K562 (cell line): Measurements from ENCODE around the gene NRROS. TPM values are rescaled to one million over a fixed set of nuclear protein-coding genes. Genes with fewer than 3 reads are reported as not detected.

Source experiments
- ATF4 ChIP-seq: fragments of 450-650 bp; formaldehyde crosslinking; IDR thresholded peaks from 2 replicates; pipeline ENCODE4 v1.4.0; 2022; ENCODE audit warnings: mild to moderate bottlenecking, moderate library complexity
- BRD9 ChIP-seq: fragments of 450-650 bp; IDR thresholded peaks from 2 replicates; pipeline ENCODE4 v1.6.1; 2018; ENCODE audit warnings: low read depth; ENCODE audit not compliant: partially characterized antibody
- CBX3 ChIP-seq, 2 experiments: IDR thresholded peaks; 1 replicate in 1 of 2; 2 replicates in 1 of 2; pipeline ENCODE4 v1.6.1; 2012; ENCODE audit warnings: inconsistent platforms in 2 of 2, low read length in 2 of 2, borderline replicate concordance in 1 of 2, control low read depth in 1 of 2
- CCNT2 ChIP-seq: IDR thresholded peaks from 2 replicates; pipeline ENCODE4 v1.6.1; 2011; ENCODE audit warnings: borderline replicate concordance, low read depth, mild to moderate bottlenecking, moderate library complexity, mixed read lengths, low read length; ENCODE audit not compliant: insufficient read length; ENCODE audit errors: extremely low read depth
- CXXC5 ChIP-seq: fragments of 250-450 bp; sonication (Bioruptor Pico); IDR thresholded peaks from 2 replicates; pipeline ENCODE4 v1.8.0; 2022; ENCODE audit warnings: inconsistent platforms, mild to moderate bottlenecking, moderate library complexity
- ELF2 ChIP-seq: fragments of 250-450 bp; sonication (Bioruptor Pico); IDR thresholded peaks from 2 replicates; pipeline ENCODE4 v1.5.0; 2021; ENCODE audit warnings: mild to moderate bottlenecking
- EP300 ChIP-seq: IDR thresholded peaks from 2 replicates; pipeline ENCODE4 v1.6.1; 2012; ENCODE audit warnings: low read length, improper control_type of control experiment
- ETV1 ChIP-seq: fragments of 450-650 bp; conservative IDR thresholded peaks from 2 replicates; pipeline ENCODE4 v1.6.1; 2016; ENCODE audit warnings: missing genetic modification characterization, control low read depth, low read depth, missing compliant biosample characterization
- EZH2 ChIP-seq: IDR thresholded peaks from 2 replicates; pipeline ENCODE4 v1.6.1; 2012; ENCODE audit warnings: low read depth, mild to moderate bottlenecking, inconsistent platforms, low read length, borderline replicate concordance
- FOS ChIP-seq: IDR thresholded peaks from 3 replicates; pipeline ENCODE4 v1.6.1; 2011; ENCODE audit not compliant: insufficient read length; ENCODE audit errors: extremely low read depth
- FOSL1 ChIP-seq: fragments of 200-800 bp; sonication (Bioruptor generic); conservative IDR thresholded peaks from 2 replicates; pipeline ENCODE4 v1.6.1; 2016; ENCODE audit warnings: missing genetic modification characterization, missing compliant biosample characterization
- FOXO4 ChIP-seq: fragments of 450-650 bp; formaldehyde crosslinking; IDR thresholded peaks from 2 replicates; pipeline ENCODE4 v1.4.0; 2020; ENCODE audit warnings: mild to moderate bottlenecking, moderate library complexity
- GATAD2B ChIP-seq: fragments of 450-650 bp; IDR thresholded peaks from 2 replicates; pipeline ENCODE4 v1.6.1; 2017; ENCODE audit warnings: mild to moderate bottlenecking, borderline replicate concordance
- KDM1A ChIP-seq, 2 experiments: fragments of 450-650 bp; IDR thresholded peaks; 2 replicates each; pipeline ENCODE4 v1.6.1; 2016; ENCODE audit warnings: mild to moderate bottlenecking in 2 of 2
- NEUROD1 ChIP-seq: fragments of 150-350 bp; IDR thresholded peaks from 2 replicates; pipeline ENCODE4 v1.6.1; 2014; ENCODE audit warnings: borderline replicate concordance, low read length, low read depth; ENCODE audit not compliant: partially characterized antibody
- NFE2 ChIP-seq: IDR thresholded peaks from 2 replicates; pipeline ENCODE4 v1.6.1; 2014; ENCODE audit warnings: antibody characterized with exemption, low read depth
- SAP30 ChIP-seq: fragments of 200-600 bp; sonication (generic); IDR thresholded peaks from 2 replicates; pipeline ENCODE4 v1.6.1; 2012; ENCODE audit warnings: borderline replicate concordance, low read depth, mild to moderate bottlenecking, moderate library complexity, low read length, control low read depth, inconsistent platforms; ENCODE audit not compliant: insufficient read depth, poor library complexity, severe bottlenecking
- SMARCE1 ChIP-seq: fragments of 450-650 bp; IDR thresholded peaks from 2 replicates; pipeline ENCODE4 v1.7.1; 2016; ENCODE audit warnings: mild to moderate bottlenecking
- SUPT5H ChIP-seq: fragments of 450-650 bp; IDR thresholded peaks from 2 replicates; pipeline ENCODE4 v1.6.1; 2016
- TRIM24 ChIP-seq, 2 experiments: fragments of 450-650 bp; IDR thresholded peaks; 2 replicates each; pipeline ENCODE4 v1.6.1; 2016
- TSC22D4 ChIP-seq: fragments of 450-650 bp; IDR thresholded peaks from 2 replicates; pipeline ENCODE4 v1.6.1; 2016; ENCODE audit warnings: missing genetic modification characterization, missing biosample characterization, control low read depth
- ZNF165 ChIP-seq: fragments of 250-450 bp; sonication (Bioruptor Pico); IDR thresholded peaks from 2 replicates; pipeline ENCODE4 v1.4.0; 2020; ENCODE audit warnings: borderline replicate concordance
- ZNF239 ChIP-seq: fragments of 250-450 bp; sonication (Bioruptor Pico); IDR thresholded peaks from 2 replicates; pipeline ENCODE4 v1.4.0; 2020; ENCODE audit warnings: mild to moderate bottlenecking
- ZNF263 ChIP-seq: sonication (generic); formaldehyde crosslinking; IDR thresholded peaks from 2 replicates; pipeline ENCODE4 v1.8.0; 2022; ENCODE audit warnings: mild to moderate bottlenecking, missing genetic modification reagents, borderline replicate concordance
- ZNF584 ChIP-seq: fragments of 200-800 bp; sonication (Bioruptor generic); IDR thresholded peaks from 2 replicates; pipeline ENCODE4 v1.6.1; 2016; ENCODE audit warnings: low read depth, mild to moderate bottlenecking, missing genetic modification characterization, missing compliant biosample characterization
- ZNF766 ChIP-seq: fragments of 200-800 bp; sonication (Bioruptor generic); conservative IDR thresholded peaks from 2 replicates; pipeline ENCODE4 v1.6.1; 2016; ENCODE audit warnings: missing genetic modification characterization, missing compliant biosample characterization
- polyA plus RNA-seq, 8 experiments: library from polyadenylated mRNA; depleted of rRNA in 4 of 8; stranded (reverse) in 5 of 8; unstranded in 3 of 8; fragments of >200 nt; fragmentation: Nextera tagmentation in 2 of 8; fragmentation: Illumina TruSeq in 1 of 8; extraction: Ambion mirVana in 2 of 8; extraction: Trizol in 1 of 8; gene quantifications; 2 replicates each; pipeline versions ENCODE4 v1.2.1 to v1.2.3, GENCODE V29; 2011 to 2014; ENCODE audit warnings: inconsistent platforms in 1 of 8, missing spikeins in 1 of 8
- total RNA-seq, 7 experiments: library from RNA; depleted of rRNA in 6 of 7; stranded (reverse); fragments of >200 nt in 6 of 7; fragmentation: Illumina TruSeq in 2 of 7; extraction: Trizol in 2 of 7; gene quantifications; 2 replicates each; pipeline versions ENCODE4 v1.2.1 to v1.2.3, GENCODE V29; 2011 to 2021; ENCODE audit warnings: low replicate concordance in 1 of 7
- TF ChIP-seq, protein P1 (sequence below): fragments of 450-650 bp; IDR thresholded peaks from 2 replicates; pipeline ENCODE4 v1.6.1; 2017; ENCODE audit warnings: mild to moderate bottlenecking, moderate library complexity

Gene NRROS
- total and polyA plus RNA-seq, 9 of the 15 experiments (the other 6 are each of a cell fraction or from before 2014, with no cell fraction given): 0.34 to 13.8 (median 3.8) TPM

DNA sequence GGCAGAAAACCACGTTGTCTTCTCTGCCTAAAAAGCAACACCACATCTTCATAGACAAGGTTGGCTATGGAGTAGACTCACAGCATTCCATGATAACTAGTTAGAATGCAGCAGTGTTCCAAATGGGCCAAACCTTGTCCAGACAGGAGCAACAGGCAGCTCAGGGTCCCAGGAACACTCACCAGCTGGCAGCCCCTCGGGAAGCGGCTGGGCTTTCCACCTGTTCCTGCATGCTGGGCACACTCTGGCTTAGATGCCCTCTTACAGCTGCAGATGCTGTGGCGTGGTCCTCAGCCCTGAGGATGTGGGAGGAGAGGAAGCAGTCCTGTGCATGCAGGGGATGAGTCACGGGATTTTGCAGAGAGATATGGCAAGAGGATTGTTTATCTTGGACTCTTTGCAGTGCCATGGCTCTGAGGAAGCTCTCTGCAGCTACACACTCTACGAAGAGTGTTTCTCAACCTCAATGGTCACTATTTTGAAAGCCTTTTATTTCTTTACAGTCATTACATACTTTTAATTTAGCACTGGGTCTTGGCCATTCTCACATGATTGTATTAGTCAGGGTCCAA, 11.3 kb downstream of the NRROS start (continued):
- TF ChIP-seq ELF2 (CRISPR knock-in tag) (no peak), CCNT2 (no peak), ZNF165 (CRISPR knock-in tag) (no peak), GATAD2B (peak; percentile 25; the same call in 1 of the 2 replicates), FOSL1 (tag) (peak; percentile 97), ZNF766 (peak; percentile 87), TRIM24 (IDR thresholded peaks at IDR 0.05) (peak in 1 of 2 experiments; percentile 23; a peak in 1 of 4 replicates), EP300 (peak; percentile 79; the same call in 1 of the 2 replicates), ZNF239 (peak; percentile 82), ETV1 (tag) (peak; percentile 66), TSC22D4 (tag) (no peak), SMARCE1 (peak; percentile 95), NEUROD1 (peak; percentile 60), EZH2 (no peak), SUPT5H (no peak), BRD9 (no peak), FOS (peak; percentile 72), SAP30 (no peak), CXXC5 (peak; percentile 63), CBX3 (IDR thresholded peaks at IDR 0.05; ENCODE audit: borderline replicate concordance in 1 of 2, low read length in 2 of 2) (peak in 1 of 2 experiments; percentile 68; a peak in 1 of 3 replicates), ZNF263 (CRISPR knock-in tag) (peak; percentile 53), FOXO4 (no peak), ZNF584 (0 out of 2 replicates have a peak, but pooled peaks have one; percentile 43), ATF4 (CRISPR knock-in tag) (0 out of 2 replicates have a peak, but pooled peaks have one; percentile 35), NFE2 (peak; percentile 72), KDM1A (IDR thresholded peaks at IDR 0.05) (peak; percentile 69 to 82)
- TF ChIP-seq, protein P1, sequence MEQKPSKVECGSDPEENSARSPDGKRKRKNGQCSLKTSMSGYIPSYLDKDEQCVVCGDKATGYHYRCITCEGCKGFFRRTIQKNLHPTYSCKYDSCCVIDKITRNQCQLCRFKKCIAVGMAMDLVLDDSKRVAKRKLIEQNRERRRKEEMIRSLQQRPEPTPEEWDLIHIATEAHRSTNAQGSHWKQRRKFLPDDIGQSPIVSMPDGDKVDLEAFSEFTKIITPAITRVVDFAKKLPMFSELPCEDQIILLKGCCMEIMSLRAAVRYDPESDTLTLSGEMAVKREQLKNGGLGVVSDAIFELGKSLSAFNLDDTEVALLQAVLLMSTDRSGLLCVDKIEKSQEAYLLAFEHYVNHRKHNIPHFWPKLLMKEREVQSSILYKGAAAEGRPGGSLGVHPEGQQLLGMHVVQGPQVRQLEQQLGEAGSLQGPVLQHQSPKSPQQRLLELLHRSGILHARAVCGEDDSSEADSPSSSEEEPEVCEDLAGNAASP: no peak
